Stomach (tissue), 4 donors: ENCODE measurements around the gene PFDN2.
"Not testable (repeated sequence)": the region's sequence is repeated elsewhere in the genome, so short reads cannot be mapped to it uniquely, and the experiment has no call there.

ENCODE experiments used
- CTCF ChIP-seq, 7 experiments: fragments of 450-650 bp in 4 of 7; fragments of 200-600 bp in 3 of 7; sonication (generic) in 3 of 7; IDR thresholded peaks; one replicate each; pipeline ENCODE4 v1.5.1; 2016 to 2019; ENCODE audit warnings: antibody characterized with exemption in 7 of 7, control low read depth in 2 of 7, mild to moderate bottlenecking in 1 of 7
- EP300 ChIP-seq: sonication (generic); formaldehyde crosslinking; IDR thresholded peaks from one replicate; pipeline ENCODE4 v1.6.1; 2017; ENCODE audit warnings: antibody characterized with exemption
- POLR2A ChIP-seq, 4 donors: fragments of 450-650 bp; IDR thresholded peaks; one replicate each; pipeline ENCODE4 v1.6.1; 2016; ENCODE audit warnings: antibody characterized with exemption in 4 of 4, control low read depth in 2 of 4, mild to moderate bottlenecking in 1 of 4, moderate library complexity in 1 of 4
- POLR2AphosphoS5 ChIP-seq, 3 donors: sonication (generic); formaldehyde crosslinking; IDR thresholded peaks; one replicate each; pipeline ENCODE4 v1.6.1; 2016; ENCODE audit warnings: antibody characterized with exemption in 3 of 3

GRCh38 chr1:161063936-161064335 is 53.9 kb downstream of the PFDN2 start:
- not testable (repeated sequence) for TF ChIP-seq POLR2A (IDR thresholded peaks at IDR 0.05); CTCF (IDR thresholded peaks at IDR 0.05); POLR2AphosphoS5 (IDR thresholded peaks at IDR 0.05); EP300
